ENCODE measurements around the gene MCUB. TPM values are rescaled to one million over a fixed set of nuclear protein-coding genes. Genes with fewer than 3 reads are reported as not detected.
A peak's percentile ranks its signal among the peaks of the same experiment; 100 is the strongest.

MCUB gene
- total and polyA plus RNA-seq, 2 donors (not counting 1 experiment from before 2014, with no cell fraction given) = 19.0 to 20.6 TPM

DNA sequence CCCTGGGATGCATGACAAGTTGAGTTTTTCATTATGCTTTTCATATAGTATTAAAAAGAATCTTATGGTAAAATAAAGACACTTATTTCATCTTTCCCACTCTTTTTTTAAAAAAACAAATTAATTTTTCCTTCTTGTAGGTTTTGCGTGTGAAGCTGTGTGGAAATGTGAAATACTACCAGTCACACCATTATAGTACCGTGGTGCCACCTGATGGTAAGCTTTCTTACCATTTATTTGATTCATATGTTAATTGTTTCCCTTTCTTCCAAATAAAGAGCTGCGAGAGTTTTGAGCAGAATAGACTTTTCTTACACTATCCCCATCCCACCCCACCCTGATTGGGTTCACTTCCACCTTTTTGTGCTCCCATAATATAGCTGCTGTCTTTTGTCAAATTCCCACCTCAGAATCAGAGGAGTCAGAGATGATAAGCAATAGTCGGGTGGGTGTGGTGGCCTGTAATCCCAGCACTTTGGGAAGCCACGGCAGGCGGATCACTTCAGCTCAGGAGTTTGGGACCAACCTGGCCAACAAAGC lies 98.9 kb downstream of the MCUB start:
- H3K4me2 ChIP-seq (ENCODE audit: extremely low read depth, insufficient read depth, low read length) = no peak overlapping the region
- H3K4me1 ChIP-seq (ENCODE audit: control insufficient read depth, extremely low read depth, insufficient read depth, low read length) = no peaks in the 10 kb centered on the region
- peak in 1 of 2 donors; percentile 28 for DNase-seq (ENCODE audit: low read depth in 2 of 2)
- H3K79me2 ChIP-seq (ENCODE audit: control insufficient read depth, insufficient read depth, low read length) = no peaks in the 10 kb centered on the region
- no peaks in the 10 kb centered on the region for H4K20me1 ChIP-seq (ENCODE audit: control insufficient read depth, extremely low read depth, insufficient read depth, low read length)
- no peak overlapping the region for H3K9ac ChIP-seq (ENCODE audit: insufficient read depth, low read length)
- TF ChIP-seq EZH2 (IDR thresholded peaks at IDR 0.05; ENCODE audit: low read length, missing control alignments) (no peak), CTCF (conservative IDR thresholded peaks at IDR 0.05 in 1 of 2, IDR thresholded peaks at IDR 0.05 in 1 of 2; ENCODE audit: low read depth in 1 of 2, low read length in 2 of 2) (no peak)
- H3K27me3 ChIP-seq (ENCODE audit: control insufficient read depth, insufficient read depth, low read length) = no peaks in the 10 kb centered on the region
- no peak overlapping the region for H3K27ac ChIP-seq (ENCODE audit: insufficient read depth, low read length)
- no peaks in the 10 kb centered on the region for H3K36me3 ChIP-seq (ENCODE audit: control insufficient read depth, insufficient read depth, low read length)
- no peak overlapping the region for H2AFZ ChIP-seq (ENCODE audit: low read length)
- H3K4me3 ChIP-seq (replicated peaks in 1 of 4; ENCODE audit: control extremely low read depth in 1 of 4, insufficient read depth in 1 of 4, low read depth in 3 of 4, low read length in 4 of 4) = no peak overlapping the region
- H3K9me3 ChIP-seq (ENCODE audit: control insufficient read depth, insufficient read depth, low read depth, low read length) = no peaks in the 10 kb centered on the region

GRCh38 chr4:109662116-109662515 lies 102.1 kb downstream of the MCUB start:
- Histone ChIP-seq H3K9ac (ENCODE audit: insufficient read depth, low read length) (no peak overlapping the region), H3K27ac (ENCODE audit: insufficient read depth, low read length) (no peak overlapping the region), H3K4me2 (ENCODE audit: extremely low read depth, insufficient read depth, low read length) (no peak overlapping the region), H2AFZ (ENCODE audit: low read length) (no peak overlapping the region), H3K4me3 (replicated peaks in 1 of 4; ENCODE audit: control extremely low read depth in 1 of 4, insufficient read depth in 1 of 4, low read depth in 3 of 4, low read length in 4 of 4) (no peak overlapping the region), H3K4me1 (ENCODE audit: control insufficient read depth, extremely low read depth, insufficient read depth, low read length) (no peaks in the 10 kb centered on the region), H3K79me2 (ENCODE audit: control insufficient read depth, insufficient read depth, low read length) (no peaks in the 10 kb centered on the region), H4K20me1 (ENCODE audit: control insufficient read depth, extremely low read depth, insufficient read depth, low read length) (no peaks in the 10 kb centered on the region), H3K9me3 (ENCODE audit: control insufficient read depth, insufficient read depth, low read depth, low read length) (no peaks in the 10 kb centered on the region), H3K36me3 (ENCODE audit: control insufficient read depth, insufficient read depth, low read length) (no peaks in the 10 kb centered on the region), H3K27me3 (ENCODE audit: control insufficient read depth, insufficient read depth, low read length) (no peaks in the 10 kb centered on the region)
- no peak for TF ChIP-seq EZH2 (IDR thresholded peaks at IDR 0.05; ENCODE audit: low read length, missing control alignments)
- TF ChIP-seq CTCF (conservative IDR thresholded peaks at IDR 0.05 in 1 of 2, IDR thresholded peaks at IDR 0.05 in 1 of 2; ENCODE audit: low read depth in 1 of 2, low read length in 2 of 2) = no peak
- no peak for DNase-seq (ENCODE audit: low read depth in 2 of 2)

GRCh38 chr4:109662771-109663170 lies 102.7 kb downstream of the MCUB start:
- Histone ChIP-seq H4K20me1 (ENCODE audit: control insufficient read depth, extremely low read depth, insufficient read depth, low read length) (no peaks in the 10 kb centered on the region), H2AFZ (ENCODE audit: low read length) (no peak overlapping the region)

More at GRCh38 chr4:109662771-109663170, 102.7 kb downstream of the MCUB start:
- no peaks in the 10 kb centered on the region for H3K27me3 ChIP-seq (ENCODE audit: control insufficient read depth, insufficient read depth, low read length)
- no peak for TF ChIP-seq EZH2 (IDR thresholded peaks at IDR 0.05; ENCODE audit: low read length, missing control alignments)
- TF ChIP-seq CTCF (conservative IDR thresholded peaks at IDR 0.05 in 1 of 2, IDR thresholded peaks at IDR 0.05 in 1 of 2; ENCODE audit: low read depth in 1 of 2, low read length in 2 of 2) = no peak
- no peaks in the 10 kb centered on the region for H3K79me2 ChIP-seq (ENCODE audit: control insufficient read depth, insufficient read depth, low read length)
- no peak overlapping the region for H3K9ac ChIP-seq (ENCODE audit: insufficient read depth, low read length)
- no peaks in the 10 kb centered on the region for H3K36me3 ChIP-seq (ENCODE audit: control insufficient read depth, insufficient read depth, low read length)
- H3K4me2 ChIP-seq (ENCODE audit: extremely low read depth, insufficient read depth, low read length) = no peak overlapping the region
- no peaks in the 10 kb centered on the region for H3K4me1 ChIP-seq (ENCODE audit: control insufficient read depth, extremely low read depth, insufficient read depth, low read length)
- no peak overlapping the region for H3K27ac ChIP-seq (ENCODE audit: insufficient read depth, low read length)
- no peak overlapping the region for H3K4me3 ChIP-seq (replicated peaks in 1 of 4; ENCODE audit: control extremely low read depth in 1 of 4, insufficient read depth in 1 of 4, low read depth in 3 of 4, low read length in 4 of 4)
- no peaks in the 10 kb centered on the region for H3K9me3 ChIP-seq (ENCODE audit: control insufficient read depth, insufficient read depth, low read depth, low read length)
- DNase-seq (ENCODE audit: low read depth in 2 of 2) = no peak

Data from fibroblast of lung (primary cell).